Measurements from ENCODE around the gene PLD4.

Gene PLD4

DNA sequence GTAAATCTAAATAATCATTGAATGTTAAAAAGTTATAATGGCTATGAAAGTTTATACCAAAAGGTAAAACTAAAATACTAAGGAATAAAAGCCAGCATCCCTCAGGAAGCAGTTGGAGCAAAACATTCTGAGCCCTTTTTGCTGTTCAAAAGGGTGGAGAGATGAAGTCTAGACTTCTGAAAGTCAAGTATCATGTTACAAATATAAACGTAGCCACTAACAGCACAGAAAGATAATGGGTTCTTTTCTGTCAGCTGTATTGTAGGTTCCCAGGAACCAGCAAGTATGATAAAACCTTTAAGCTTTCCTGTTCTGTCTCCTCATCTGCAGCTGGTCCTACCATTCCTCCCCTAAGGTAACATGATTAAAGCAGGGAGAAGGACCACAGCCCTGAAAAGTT is 16.4 kb upstream of the PLD4 start:
- Histone ChIP-seq H3K4me1 (ENCODE audit: insufficient read depth, low read length) (no peaks in the 10 kb centered on the region), H4K20me1 (ENCODE audit: insufficient read depth, low read length) (no peaks in the 10 kb centered on the region), H3K36me3 (ENCODE audit: insufficient read depth, low read length) (no peaks in the 10 kb centered on the region), H3K9ac (ENCODE audit: low read depth, low read length) (no peak overlapping the region), H3K79me2 (ENCODE audit: insufficient read depth, low read length) (no peaks in the 10 kb centered on the region), H3K27me3 (ENCODE audit: insufficient read depth, low read length, poor library complexity) (peaks cover 4% of the 10 kb centered on the region), H3K27ac (ENCODE audit: low read length) (no peak overlapping the region), H3K4me2 (ENCODE audit: insufficient read depth, low read length) (no peak overlapping the region), H2AFZ (ENCODE audit: low read depth, low read length) (no peak overlapping the region), H3K9me3 (ENCODE audit: insufficient read depth, low read length, severe bottlenecking) (peaks cover 11% of the 10 kb centered on the region), H3K4me3 (ENCODE audit: low read depth in 1 of 2, low read length in 2 of 2) (no peak overlapping the region)
- DNase-seq (no peak), ATAC-seq (ENCODE audit: insufficient read depth, low read depth) (no peak)
- no peak for TF ChIP-seq EZH2 (IDR thresholded peaks at IDR 0.05; ENCODE audit: borderline replicate concordance, low read depth, low read length, severe bottlenecking)
- TF ChIP-seq, protein P1, sequence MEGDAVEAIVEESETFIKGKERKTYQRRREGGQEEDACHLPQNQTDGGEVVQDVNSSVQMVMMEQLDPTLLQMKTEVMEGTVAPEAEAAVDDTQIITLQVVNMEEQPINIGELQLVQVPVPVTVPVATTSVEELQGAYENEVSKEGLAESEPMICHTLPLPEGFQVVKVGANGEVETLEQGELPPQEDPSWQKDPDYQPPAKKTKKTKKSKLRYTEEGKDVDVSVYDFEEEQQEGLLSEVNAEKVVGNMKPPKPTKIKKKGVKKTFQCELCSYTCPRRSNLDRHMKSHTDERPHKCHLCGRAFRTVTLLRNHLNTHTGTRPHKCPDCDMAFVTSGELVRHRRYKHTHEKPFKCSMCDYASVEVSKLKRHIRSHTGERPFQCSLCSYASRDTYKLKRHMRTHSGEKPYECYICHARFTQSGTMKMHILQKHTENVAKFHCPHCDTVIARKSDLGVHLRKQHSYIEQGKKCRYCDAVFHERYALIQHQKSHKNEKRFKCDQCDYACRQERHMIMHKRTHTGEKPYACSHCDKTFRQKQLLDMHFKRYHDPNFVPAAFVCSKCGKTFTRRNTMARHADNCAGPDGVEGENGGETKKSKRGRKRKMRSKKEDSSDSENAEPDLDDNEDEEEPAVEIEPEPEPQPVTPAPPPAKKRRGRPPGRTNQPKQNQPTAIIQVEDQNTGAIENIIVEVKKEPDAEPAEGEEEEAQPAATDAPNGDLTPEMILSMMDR (IDR thresholded peaks at IDR 0.05; ENCODE audit: borderline replicate concordance, extremely low read depth, low read length, poor library complexity, severe bottlenecking) = no peak

- Histone ChIP-seq H2AFZ (ENCODE audit: low read depth, low read length) (no peak overlapping the region), H3K36me3 (ENCODE audit: insufficient read depth, low read length) (no peaks in the 10 kb centered on the region), H3K9ac (ENCODE audit: low read depth, low read length) (no peak overlapping the region), H3K4me3 (ENCODE audit: low read depth in 1 of 2, low read length in 2 of 2) (no peak overlapping the region), H3K9me3 (ENCODE audit: insufficient read depth, low read length, severe bottlenecking) (peaks cover 11% of the 10 kb centered on the region), H3K27me3 (ENCODE audit: insufficient read depth, low read length, poor library complexity) (no peaks in the 10 kb centered on the region), H3K79me2 (ENCODE audit: insufficient read depth, low read length) (no peaks in the 10 kb centered on the region), H3K27ac (ENCODE audit: low read length) (no peak overlapping the region), H3K4me2 (ENCODE audit: insufficient read depth, low read length) (no peak overlapping the region), H4K20me1 (ENCODE audit: insufficient read depth, low read length) (no peaks in the 10 kb centered on the region), H3K4me1 (ENCODE audit: insufficient read depth, low read length) (no peaks in the 10 kb centered on the region)
- DNase-seq (no peak), ATAC-seq (ENCODE audit: insufficient read depth, low read depth) (no peak)
- TF ChIP-seq EZH2 (IDR thresholded peaks at IDR 0.05; ENCODE audit: borderline replicate concordance, low read depth, low read length, severe bottlenecking) = no peak
- TF ChIP-seq, protein P1 (IDR thresholded peaks at IDR 0.05; ENCODE audit: borderline replicate concordance, extremely low read depth, low read length, poor library complexity, severe bottlenecking) = no peak
These were observed 12.6 kb upstream of the PLD4 start for GRCh38 chr14:104912053-104912452.

DNA sequence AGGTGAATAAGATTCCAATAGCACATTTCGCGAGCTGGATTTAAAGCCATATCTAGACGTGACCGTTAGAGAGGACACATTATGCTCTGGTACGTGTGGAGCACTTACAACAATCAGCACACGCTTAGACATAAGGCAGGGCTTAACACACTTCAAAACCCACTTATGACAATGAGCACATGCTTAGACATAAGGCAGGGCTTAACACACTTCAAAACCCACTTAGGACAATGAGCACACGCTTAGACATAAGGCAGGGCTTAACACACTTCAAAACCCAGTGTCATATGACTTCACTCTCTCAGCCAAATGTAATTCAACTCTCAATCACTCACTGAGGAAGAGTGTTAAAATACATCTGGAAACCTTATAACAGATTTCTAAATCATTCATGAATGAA is 11.2 kb upstream of the PLD4 start:
- no peak for TF ChIP-seq EZH2 (IDR thresholded peaks at IDR 0.05; ENCODE audit: borderline replicate concordance, low read depth, low read length, severe bottlenecking)
- TF ChIP-seq, protein P1 (IDR thresholded peaks at IDR 0.05; ENCODE audit: borderline replicate concordance, extremely low read depth, low read length, poor library complexity, severe bottlenecking) = no peak
- Histone ChIP-seq H3K9me3 (ENCODE audit: insufficient read depth, low read length, severe bottlenecking) (peaks cover 11% of the 10 kb centered on the region), H3K9ac (ENCODE audit: low read depth, low read length) (no peak overlapping the region), H3K36me3 (ENCODE audit: insufficient read depth, low read length) (no peaks in the 10 kb centered on the region), H3K4me3 (ENCODE audit: low read depth in 1 of 2, low read length in 2 of 2) (no peak overlapping the region), H3K27me3 (ENCODE audit: insufficient read depth, low read length, poor library complexity) (no peaks in the 10 kb centered on the region), H2AFZ (ENCODE audit: low read depth, low read length) (no peak overlapping the region), H3K4me2 (ENCODE audit: insufficient read depth, low read length) (no peak overlapping the region), H3K79me2 (ENCODE audit: insufficient read depth, low read length) (no peaks in the 10 kb centered on the region), H4K20me1 (ENCODE audit: insufficient read depth, low read length) (no peaks in the 10 kb centered on the region), H3K27ac (ENCODE audit: low read length) (no peak overlapping the region), H3K4me1 (ENCODE audit: insufficient read depth, low read length) (no peaks in the 10 kb centered on the region)
- ATAC-seq (ENCODE audit: insufficient read depth, low read depth) = no peak
- DNase-seq = no peak

DNA sequence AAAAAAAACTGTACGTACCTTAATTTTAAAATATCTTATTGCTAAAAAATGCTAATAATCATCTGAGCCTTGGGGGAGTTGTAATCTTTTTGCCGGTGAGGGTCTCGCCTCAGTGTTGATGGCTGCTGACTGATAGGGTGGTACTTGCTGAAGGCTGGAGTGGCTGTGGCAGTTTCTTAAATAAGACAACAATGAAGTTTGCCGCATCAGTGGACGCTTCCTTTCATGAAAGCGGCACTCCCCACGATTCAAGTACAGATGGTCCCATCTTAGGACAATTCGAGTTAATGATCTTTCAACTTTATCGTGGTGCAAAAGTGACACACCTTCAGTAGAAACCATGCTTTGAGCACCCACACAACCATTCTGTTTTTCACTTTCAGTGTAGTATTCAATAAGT is 7.6 kb upstream of the PLD4 start:
- no peak for TF ChIP-seq EZH2 (IDR thresholded peaks at IDR 0.05; ENCODE audit: borderline replicate concordance, low read depth, low read length, severe bottlenecking)
- TF ChIP-seq, protein P1 (IDR thresholded peaks at IDR 0.05; ENCODE audit: borderline replicate concordance, extremely low read depth, low read length, poor library complexity, severe bottlenecking) = no peak
- no peaks in the 10 kb centered on the region for H3K27me3 ChIP-seq (ENCODE audit: insufficient read depth, low read length, poor library complexity)
- H3K4me2 ChIP-seq (ENCODE audit: insufficient read depth, low read length) = no peak overlapping the region
- H2AFZ ChIP-seq (ENCODE audit: low read depth, low read length) = no peak overlapping the region
- ATAC-seq (ENCODE audit: insufficient read depth, low read depth) = no peak
- no peaks in the 10 kb centered on the region for H3K79me2 ChIP-seq (ENCODE audit: insufficient read depth, low read length)
- no peaks in the 10 kb centered on the region for H3K36me3 ChIP-seq (ENCODE audit: insufficient read depth, low read length)
- no peak overlapping the region for H3K4me3 ChIP-seq (ENCODE audit: low read depth in 1 of 2, low read length in 2 of 2)
- no peak overlapping the region for H3K27ac ChIP-seq (ENCODE audit: low read length)
- peaks cover 2% of the 10 kb centered on the region for H3K9me3 ChIP-seq (ENCODE audit: insufficient read depth, low read length, severe bottlenecking)
- H3K9ac ChIP-seq (ENCODE audit: low read depth, low read length) = no peak overlapping the region
- no peaks in the 10 kb centered on the region for H3K4me1 ChIP-seq (ENCODE audit: insufficient read depth, low read length)
- H4K20me1 ChIP-seq (ENCODE audit: insufficient read depth, low read length) = no peaks in the 10 kb centered on the region
- no peak for DNase-seq
